ENCODE measurements around the gene MRPL37. TPM values are rescaled to one million over a fixed set of nuclear protein-coding genes. Genes with fewer than 3 reads are reported as not detected.

MRPL37 gene
- total and polyA plus RNA-seq, 2 of the 8 experiments (the other 6 are each of a cell fraction or from before 2014, with no cell fraction given): 45.5 to 126 TPM

GRCh38 chr1:54248966-54249365 is 49.0 kb downstream of the MRPL37 start:
- Histone ChIP-seq H3K27me3 (replicated peaks in 1 of 4; ENCODE audit: control insufficient read depth in 3 of 4, extremely low read depth in 1 of 4, insufficient read depth in 3 of 4, low read length in 3 of 4) (no peaks in the 10 kb centered on the region; a peak in 1 of 7 replicates), H4K91ac (replicated peaks; ENCODE audit: insufficient read length, low read length) (no peak overlapping the region), H3K27ac (ENCODE audit: low read depth, low read length) (no peak overlapping the region), H3K79me2 (ENCODE audit: control insufficient read depth in 1 of 2, insufficient read depth in 2 of 2, low read length in 2 of 2) (no peaks in the 10 kb centered on the region), H2BK120ac (replicated peaks; ENCODE audit: low read depth, low read length) (no peak overlapping the region), H4K5ac (ENCODE audit: insufficient read length, low read depth, low read length) (no peak overlapping the region), H3K4me2 (ENCODE audit: insufficient read depth in 1 of 2, low read depth in 2 of 2, low read length in 2 of 2) (no peak overlapping the region), H3K4ac (replicated peaks; ENCODE audit: insufficient read length, low read depth, low read length) (no peak overlapping the region), H3K9me3 (ENCODE audit: insufficient read depth in 2 of 2, low read depth in 1 of 2, low read length in 1 of 2) (no peaks in the 10 kb centered on the region), H4K20me1 (replicated peaks in 1 of 2; ENCODE audit: control insufficient read depth in 1 of 2, insufficient read depth in 2 of 2, low read length in 2 of 2) (peaks cover 7 to 10% of the 10 kb centered on the region in 2 experiments), H3K23me2 (ENCODE audit: low read depth, low read length) (no peaks in the 10 kb centered on the region), H2BK15ac (ENCODE audit: low read length) (no peak overlapping the region), H2BK5ac (ENCODE audit: low read depth, low read length) (no peak overlapping the region), H3K56ac (replicated peaks; ENCODE audit: insufficient read length, low read depth, low read length) (no peak overlapping the region), H4K8ac (ENCODE audit: extremely low read depth, insufficient read depth, low read length) (no peak overlapping the region; the same call in 1 of the 2 replicates), H3K36me3 (ENCODE audit: control insufficient read depth in 2 of 4, insufficient read depth in 4 of 4, low read length in 3 of 4) (peaks cover 0 to 12% (median 7%) of the 10 kb centered on the region in 4 experiments; a peak in 5 of 8 replicates), H3K4me3 (ENCODE audit: extremely low read depth in 1 of 4, insufficient read depth in 2 of 4, low read depth in 3 of 4, low read length in 4 of 4) (no peak overlapping the region), H3K14ac (ENCODE audit: insufficient read length) (no peak overlapping the region), H2AFZ (ENCODE audit: low read length) (no peak overlapping the region), H3K4me1 (replicated peaks in 1 of 4; ENCODE audit: control insufficient read depth in 3 of 4, insufficient read depth in 4 of 4, low read length in 3 of 4) (no peaks in the 10 kb centered on the region; a peak in 1 of 7 replicates), H3K9ac (replicated peaks in 1 of 4; ENCODE audit: extremely low read depth in 1 of 4, low read depth in 3 of 4, low read length in 3 of 4) (no peak overlapping the region), H3K23ac (ENCODE audit: insufficient read length) (no peak overlapping the region), H3K18ac (ENCODE audit: extremely low read depth, low read length) (no peak overlapping the region), H2BK20ac (ENCODE audit: low read length) (no peak overlapping the region), H2BK12ac (ENCODE audit: low read depth, low read length) (no peak overlapping the region), H2AK5ac (ENCODE audit: low read depth, low read length) (no peak overlapping the region), H3K79me1 (ENCODE audit: low read depth, low read length) (peaks cover 3% of the 10 kb centered on the region; the same call in 1 of the 2 replicates)
- FAIRE-seq (no peak), DNase-seq (ENCODE audit: low read depth in 1 of 2, low spot score in 2 of 2) (no peak)
- POLR2A ChIA-PET (ENCODE audit: partially characterized antibody): no interaction called here
- 100% methylated on average over 4 of the region's 4 CpGs; no CpG with 5 or more reads in 1 of the 2 experiments for WGBS, 2 experiments (ENCODE audit: extremely low coverage in 1 of 2, insufficient coverage in 1 of 2, insufficient read length in 1 of 2, insufficient replicate concordance in 2 of 2, low coverage in 1 of 2, low lambda C conversion rate in 2 of 2, missing lambda C conversion rate in 1 of 2)
- CTCF ChIA-PET (ENCODE audit: partially characterized antibody): no interaction called here
- TF ChIP-seq E2F6 (IDR thresholded peaks at IDR 0.05) (no peak), EP300 (IDR thresholded peaks at IDR 0.05; ENCODE audit: borderline replicate concordance in 1 of 2, low read depth in 2 of 2, low read length in 2 of 2) (no peak), ASH2L (IDR thresholded peaks at IDR 0.05; ENCODE audit: low read length) (no peak), SP1 (IDR thresholded peaks at IDR 0.05; ENCODE audit: low read depth, low read length) (no peak), SIN3A (conservative IDR thresholded peaks at IDR 0.05 in 1 of 2, IDR thresholded peaks at IDR 0.05 in 1 of 2; ENCODE audit: low read depth in 1 of 2, low read length in 2 of 2) (no peak), ATF3 (IDR thresholded peaks at IDR 0.05; ENCODE audit: insufficient read depth, low read depth, low read length) (no peak), JUND (IDR thresholded peaks at IDR 0.05; ENCODE audit: low read length) (no peak), SUZ12 (IDR thresholded peaks at IDR 0.05; ENCODE audit: low read length) (no peak), CBX5 (IDR thresholded peaks at IDR 0.05; ENCODE audit: low read depth, low read length) (no peak), BCL11A (IDR thresholded peaks at IDR 0.05; ENCODE audit: low read depth in 2 of 2, low read length in 2 of 2) (no peak), EGR1 (IDR thresholded peaks at IDR 0.05; ENCODE audit: borderline replicate concordance, low read depth, low read length) (no peak)
- TF ChIP-seq, protein P1, sequence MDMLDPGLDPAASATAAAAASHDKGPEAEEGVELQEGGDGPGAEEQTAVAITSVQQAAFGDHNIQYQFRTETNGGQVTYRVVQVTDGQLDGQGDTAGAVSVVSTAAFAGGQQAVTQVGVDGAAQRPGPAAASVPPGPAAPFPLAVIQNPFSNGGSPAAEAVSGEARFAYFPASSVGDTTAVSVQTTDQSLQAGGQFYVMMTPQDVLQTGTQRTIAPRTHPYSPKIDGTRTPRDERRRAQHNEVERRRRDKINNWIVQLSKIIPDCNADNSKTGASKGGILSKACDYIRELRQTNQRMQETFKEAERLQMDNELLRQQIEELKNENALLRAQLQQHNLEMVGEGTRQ (IDR thresholded peaks at IDR 0.05; ENCODE audit: low read length): no peak

Data from H1 (cell line).